Mesodermal cell (in vitro differentiated cells): ENCODE measurements around the gene TMEM39A.

Experiments used
- H3K27ac ChIP-seq: 2 replicates; pipeline ENCODE4 v1.7.0; 2013; ENCODE audit warnings: mild to moderate bottlenecking, low read depth, low read length, moderate library complexity; ENCODE audit not compliant: severe bottlenecking
- H3K36me3 ChIP-seq: 2 replicates; pipeline ENCODE4 v1.7.1; 2013; ENCODE audit warnings: mild to moderate bottlenecking, low read length, moderate library complexity; ENCODE audit not compliant: control insufficient read depth, insufficient read depth
- H3K4me1 ChIP-seq: one replicate; pipeline ENCODE4 v1.7.1; 2013; ENCODE audit warnings: mild to moderate bottlenecking, low read length; ENCODE audit not compliant: insufficient read depth, control insufficient read depth, poor library complexity, severe bottlenecking
- H3K4me3 ChIP-seq: 2 replicates; pipeline ENCODE4 v1.7.0; 2013; ENCODE audit warnings: low read length, control low read depth, mild to moderate bottlenecking; ENCODE audit not compliant: insufficient read depth, poor library complexity, severe bottlenecking; ENCODE audit errors: extremely low read depth
- H3K9me3 ChIP-seq: 2 replicates; pipeline ENCODE4 v1.7.1; 2013; ENCODE audit warnings: mild to moderate bottlenecking, low read length, moderate library complexity; ENCODE audit not compliant: control insufficient read depth
- WGBS, 2 experiments: methylation state at CpG; one replicate each; pipeline ENCODE4 v1.1.5; 2013; ENCODE audit warnings: missing lambda C conversion rate in 2 of 2; ENCODE audit not compliant: insufficient coverage in 2 of 2; 5-methylcytosine and 5-hydroxymethylcytosine counted together

The TMEM39A gene

DNA sequence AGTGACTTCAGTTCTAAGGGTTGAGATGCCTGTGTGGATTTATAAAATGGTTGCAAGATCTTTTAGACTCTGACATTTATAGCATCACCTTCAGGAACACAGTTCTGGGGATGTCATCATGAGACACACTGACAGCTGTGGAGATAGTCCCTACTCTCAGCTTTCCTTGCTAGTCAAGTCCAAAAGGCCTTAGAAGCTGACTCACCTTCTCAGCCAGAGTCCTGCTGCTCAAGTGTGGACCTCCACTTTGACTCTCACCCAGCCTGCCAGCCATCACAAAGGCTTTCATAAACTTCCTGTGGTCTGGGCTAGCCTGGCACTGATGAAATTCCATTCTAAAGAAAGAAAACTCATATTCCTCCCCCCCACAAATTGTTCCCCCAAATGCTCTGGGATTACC, 44.8 kb downstream of the TMEM39A start:
- H3K4me3 ChIP-seq, result no peak overlapping the region
- H3K27ac ChIP-seq, result peak overlapping the region; percentile 77
- H3K4me1 ChIP-seq, result peaks cover 10% of the 10 kb centered on the region
- H3K9me3 ChIP-seq, result no peaks in the 10 kb centered on the region
- H3K36me3 ChIP-seq, result peaks cover 39% of the 10 kb centered on the region

DNA sequence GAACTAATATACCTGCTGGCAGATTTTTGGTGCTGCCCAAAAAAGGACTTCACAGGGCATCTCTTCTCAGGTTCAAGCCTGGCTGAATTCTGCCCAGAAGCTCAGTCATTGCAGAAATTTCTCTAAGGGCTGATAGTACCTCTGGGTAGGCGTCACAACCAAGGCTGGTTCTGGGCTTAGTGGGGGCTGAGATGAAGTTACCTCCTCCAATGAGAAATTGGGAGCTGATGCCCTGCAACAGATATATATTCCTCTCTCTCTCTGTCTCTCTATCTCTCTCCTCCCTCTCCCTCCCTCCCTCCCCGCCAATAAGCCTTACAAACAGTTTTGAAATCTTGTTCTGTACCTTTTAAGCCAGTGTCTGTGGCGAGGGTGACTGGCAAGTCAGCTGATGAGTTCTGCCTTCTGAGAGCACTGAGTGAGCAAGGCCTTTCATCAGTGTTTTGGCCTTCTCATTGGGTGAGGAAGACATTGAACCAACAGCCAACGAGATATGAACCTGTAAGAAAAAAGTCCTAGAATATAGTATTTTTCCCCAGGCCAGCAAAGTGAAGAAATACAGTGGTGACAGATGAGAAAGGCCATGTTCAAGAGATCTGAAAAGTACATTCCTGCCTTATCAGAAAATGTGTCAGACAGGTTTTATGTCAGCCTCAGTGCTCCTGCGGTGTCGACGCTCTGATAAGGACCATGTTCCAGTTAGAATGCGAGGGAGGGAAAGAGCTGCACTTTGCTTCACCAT, 45.5 kb downstream of the TMEM39A start:
- no peaks in the 10 kb centered on the region for H3K9me3 ChIP-seq
- peaks cover 44% of the 10 kb centered on the region for H3K36me3 ChIP-seq
- WGBS, 2 experiments, result 85 to 86% methylated on average over 4 to 5 of the region's 8 CpGs
- peaks cover 10% of the 10 kb centered on the region for H3K4me1 ChIP-seq
- H3K4me3 ChIP-seq, result no peak overlapping the region
- H3K27ac ChIP-seq, result peak overlapping the region; percentile 77

DNA sequence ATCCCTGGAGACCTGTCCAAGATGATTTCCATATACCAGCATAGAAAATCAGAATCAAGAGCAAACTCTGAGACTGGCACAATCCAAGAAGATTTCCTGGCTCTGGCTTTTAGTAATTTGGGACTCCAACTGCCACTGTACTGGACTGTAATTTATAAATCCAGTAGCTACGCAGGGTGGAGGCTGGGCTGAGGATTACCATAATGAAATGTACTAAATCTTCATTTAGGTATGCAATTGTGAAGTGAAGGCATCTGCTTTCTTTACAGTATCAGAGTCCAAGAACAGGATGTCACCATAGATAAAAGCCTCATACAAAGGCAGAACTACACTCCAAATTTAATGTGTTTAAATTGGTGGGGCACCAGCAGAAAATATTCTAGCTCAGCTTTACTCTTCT, 46.5 kb downstream of the TMEM39A start:
- no peak overlapping the region for H3K27ac ChIP-seq
- 100% methylated on average over 1 of the region's 1 CpG; no CpG with 5 or more reads in 1 of the 2 experiments for WGBS, 2 experiments
- peaks cover 44% of the 10 kb centered on the region for H3K36me3 ChIP-seq
- no peaks in the 10 kb centered on the region for H3K9me3 ChIP-seq
- H3K4me3 ChIP-seq, result no peak overlapping the region
- peaks cover 10% of the 10 kb centered on the region for H3K4me1 ChIP-seq

DNA sequence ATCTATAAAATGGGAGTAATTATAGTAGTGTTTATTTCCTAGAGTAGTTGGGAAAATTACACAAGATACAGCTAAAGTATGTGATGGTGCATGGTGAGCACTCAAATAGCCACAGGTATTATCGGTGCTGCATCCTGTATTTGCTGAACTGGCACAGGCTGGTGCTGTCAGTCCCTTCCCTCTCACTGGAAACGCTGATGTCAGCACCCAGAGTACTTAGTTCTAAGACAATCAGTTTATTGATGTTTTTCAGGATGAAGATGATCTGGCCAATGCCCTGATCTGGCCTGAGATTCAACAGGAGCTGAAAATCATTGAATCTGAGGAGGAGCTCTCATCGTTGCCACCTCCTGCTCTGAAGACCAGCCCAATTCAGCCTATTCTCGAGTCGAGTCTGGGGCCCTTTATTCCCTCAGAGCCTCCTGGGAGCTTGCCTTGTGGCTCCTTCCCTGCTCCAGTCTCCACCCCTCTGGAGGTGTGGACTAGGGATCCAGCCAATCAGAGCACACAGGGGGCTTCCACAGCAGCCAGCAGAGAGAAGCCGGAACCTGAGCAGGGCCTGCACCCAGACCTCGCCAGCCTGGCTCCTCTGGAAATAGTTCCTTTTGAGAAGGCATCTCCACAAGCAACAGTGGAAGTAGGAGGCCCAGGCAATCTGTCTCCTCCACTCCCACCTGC, 49.7 kb downstream of the TMEM39A start:
- Histone ChIP-seq H3K27ac (no peak overlapping the region), H3K4me1 (peaks cover 9% of the 10 kb centered on the region), H3K36me3 (peaks cover 60% of the 10 kb centered on the region), H3K9me3 (no peaks in the 10 kb centered on the region), H3K4me3 (no peak overlapping the region)
- WGBS, 2 experiments, result 89 to 90% methylated on average over 5 to 7 of the region's 7 CpGs

DNA sequence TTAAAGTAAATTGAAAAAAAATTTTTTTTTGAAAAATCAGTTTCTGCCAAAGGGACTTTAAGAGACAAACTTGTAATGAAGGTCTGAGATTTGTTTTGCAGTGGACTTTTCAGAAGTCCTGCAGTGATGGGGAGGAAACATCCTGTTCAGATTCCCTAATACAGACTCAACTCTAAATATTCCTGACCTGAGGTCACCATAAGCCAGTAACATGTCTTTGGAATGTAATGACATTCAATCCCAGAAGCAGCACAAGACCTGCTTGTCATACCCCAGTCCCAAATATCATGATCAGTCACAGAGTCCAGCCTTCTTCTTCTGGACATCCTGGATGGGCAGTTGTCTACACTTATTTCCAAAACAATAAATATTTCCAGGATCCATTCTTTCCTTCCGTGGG, 53.6 kb downstream of the TMEM39A start:
- no CpG with 5 or more reads among the region's 1 CpG for WGBS, 2 experiments
- Histone ChIP-seq H3K9me3 (no peaks in the 10 kb centered on the region), H3K36me3 (peaks cover 39% of the 10 kb centered on the region), H3K4me3 (no peak overlapping the region), H3K4me1 (peaks cover 3% of the 10 kb centered on the region), H3K27ac (no peak overlapping the region)

DNA sequence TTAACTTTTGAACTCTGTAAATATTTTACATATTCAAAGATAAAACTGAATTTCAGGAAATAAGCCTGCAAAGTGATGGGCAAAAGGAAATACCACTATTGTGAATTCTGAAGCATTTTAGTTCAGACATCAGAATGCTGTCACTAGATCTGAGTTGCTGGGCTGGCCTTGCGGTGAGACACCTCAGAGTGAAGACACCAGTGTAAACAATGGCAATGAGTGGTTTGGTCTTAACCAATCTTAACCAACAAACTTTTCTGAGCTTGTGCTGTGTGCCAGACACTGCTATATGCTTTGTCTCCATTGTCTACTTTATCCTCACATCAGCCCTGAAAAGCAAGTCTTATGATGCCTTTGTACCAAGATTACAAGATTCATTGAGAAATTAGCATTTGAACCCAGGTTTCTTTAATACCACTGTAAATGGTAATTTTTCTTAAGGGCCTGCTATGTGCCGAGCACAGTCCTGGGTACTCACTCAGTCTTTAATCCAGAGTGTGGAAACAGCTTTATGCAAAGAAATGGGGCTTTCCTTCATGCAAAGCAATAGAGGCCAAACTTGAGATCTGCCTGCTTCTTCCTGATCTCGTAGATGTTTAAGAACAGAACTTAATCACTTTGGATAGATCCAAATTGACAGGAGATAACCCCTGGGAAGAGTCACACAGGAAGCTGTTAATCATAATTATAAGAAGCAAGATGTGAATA, 55.0 kb downstream of the TMEM39A start:
- H3K4me3 ChIP-seq, result no peak overlapping the region
- WGBS, 2 experiments, result 92 to 100% methylated on average over 1 to 2 of the region's 3 CpGs
- H3K27ac ChIP-seq, result no peak overlapping the region
- peaks cover 3% of the 10 kb centered on the region for H3K4me1 ChIP-seq
- H3K9me3 ChIP-seq, result no peaks in the 10 kb centered on the region
- peaks cover 26% of the 10 kb centered on the region for H3K36me3 ChIP-seq

DNA sequence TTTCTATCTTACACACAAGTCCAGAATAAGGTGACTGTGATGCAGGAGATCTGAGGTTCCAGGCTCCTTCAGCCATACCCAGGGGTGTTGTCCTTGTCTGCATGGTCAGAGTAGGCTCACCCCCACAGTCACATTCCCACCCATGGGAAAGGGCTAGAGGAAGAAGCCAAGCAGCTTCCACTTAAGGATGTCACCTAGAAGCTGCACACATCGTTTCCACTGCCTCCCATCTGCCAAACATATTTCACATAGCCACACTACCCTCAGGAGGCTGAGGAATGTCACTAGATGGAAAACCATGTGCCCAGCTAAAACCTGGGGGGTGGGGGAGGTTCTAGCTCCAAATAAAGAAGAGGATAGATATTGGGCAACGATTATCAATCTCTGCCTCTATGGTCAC, 58.1 kb downstream of the TMEM39A start:
- H3K36me3 ChIP-seq, result peaks cover 34% of the 10 kb centered on the region
- no peak overlapping the region for H3K27ac ChIP-seq
- no peak overlapping the region for H3K4me3 ChIP-seq
- no peaks in the 10 kb centered on the region for H3K9me3 ChIP-seq
- H3K4me1 ChIP-seq, result peaks cover 3% of the 10 kb centered on the region
- 100% methylated on average over 1 of the region's 2 CpGs; no CpG with 5 or more reads in 1 of the 2 experiments for WGBS, 2 experiments

DNA sequence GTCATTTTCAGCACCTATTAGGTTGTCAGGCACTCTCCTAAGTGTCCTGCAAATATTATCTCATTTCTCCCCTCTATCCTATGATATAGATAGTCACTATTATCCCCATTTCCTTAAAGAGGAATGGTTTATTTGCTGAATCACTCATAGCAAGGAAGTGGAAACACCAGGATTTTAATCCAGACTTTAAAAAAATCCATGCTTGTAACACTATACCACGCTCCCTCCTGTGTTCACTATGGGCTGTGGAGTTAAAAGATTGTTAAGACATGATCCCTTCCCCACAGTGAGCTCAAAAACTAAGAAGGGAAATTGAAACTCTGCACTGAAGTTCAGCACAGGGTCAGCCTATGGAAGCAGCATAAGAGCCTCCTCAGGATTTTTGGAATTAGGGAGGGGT, 60.2 kb downstream of the TMEM39A start:
- no peaks in the 10 kb centered on the region for H3K4me1 ChIP-seq
- no peak overlapping the region for H3K27ac ChIP-seq
- no peak overlapping the region for H3K4me3 ChIP-seq
- no peaks in the 10 kb centered on the region for H3K9me3 ChIP-seq
- H3K36me3 ChIP-seq, result peaks cover 36% of the 10 kb centered on the region
- WGBS, 2 experiments, result no CpG with 5 or more reads among the region's 1 CpG

DNA sequence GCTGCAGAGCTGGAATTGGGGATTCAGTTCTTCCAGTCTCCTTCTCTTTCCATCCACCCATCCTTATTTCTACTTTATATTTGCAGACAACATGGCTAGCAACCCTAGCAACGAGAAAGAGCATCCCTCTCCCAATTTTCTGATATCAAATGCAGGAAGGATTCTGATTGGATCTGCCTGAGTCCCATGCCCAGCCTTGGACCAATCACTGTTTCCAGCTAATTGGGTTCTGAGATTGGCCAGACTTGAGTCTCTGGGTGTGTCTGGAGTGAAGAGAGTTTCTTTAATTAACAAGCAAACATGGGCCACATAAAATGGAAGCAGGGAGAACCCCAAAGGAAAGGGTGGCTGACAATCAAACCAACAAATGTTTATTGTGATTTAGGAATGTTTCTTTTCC, 60.6 kb downstream of the TMEM39A start:
- peaks cover 36% of the 10 kb centered on the region for H3K36me3 ChIP-seq
- no peak overlapping the region for H3K27ac ChIP-seq
- no peak overlapping the region for H3K4me3 ChIP-seq
- no peaks in the 10 kb centered on the region for H3K9me3 ChIP-seq
- WGBS, 2 experiments, result 89% methylated on average over 1 of the region's 1 CpG; no CpG with 5 or more reads in 1 of the 2 experiments
- no peaks in the 10 kb centered on the region for H3K4me1 ChIP-seq

DNA sequence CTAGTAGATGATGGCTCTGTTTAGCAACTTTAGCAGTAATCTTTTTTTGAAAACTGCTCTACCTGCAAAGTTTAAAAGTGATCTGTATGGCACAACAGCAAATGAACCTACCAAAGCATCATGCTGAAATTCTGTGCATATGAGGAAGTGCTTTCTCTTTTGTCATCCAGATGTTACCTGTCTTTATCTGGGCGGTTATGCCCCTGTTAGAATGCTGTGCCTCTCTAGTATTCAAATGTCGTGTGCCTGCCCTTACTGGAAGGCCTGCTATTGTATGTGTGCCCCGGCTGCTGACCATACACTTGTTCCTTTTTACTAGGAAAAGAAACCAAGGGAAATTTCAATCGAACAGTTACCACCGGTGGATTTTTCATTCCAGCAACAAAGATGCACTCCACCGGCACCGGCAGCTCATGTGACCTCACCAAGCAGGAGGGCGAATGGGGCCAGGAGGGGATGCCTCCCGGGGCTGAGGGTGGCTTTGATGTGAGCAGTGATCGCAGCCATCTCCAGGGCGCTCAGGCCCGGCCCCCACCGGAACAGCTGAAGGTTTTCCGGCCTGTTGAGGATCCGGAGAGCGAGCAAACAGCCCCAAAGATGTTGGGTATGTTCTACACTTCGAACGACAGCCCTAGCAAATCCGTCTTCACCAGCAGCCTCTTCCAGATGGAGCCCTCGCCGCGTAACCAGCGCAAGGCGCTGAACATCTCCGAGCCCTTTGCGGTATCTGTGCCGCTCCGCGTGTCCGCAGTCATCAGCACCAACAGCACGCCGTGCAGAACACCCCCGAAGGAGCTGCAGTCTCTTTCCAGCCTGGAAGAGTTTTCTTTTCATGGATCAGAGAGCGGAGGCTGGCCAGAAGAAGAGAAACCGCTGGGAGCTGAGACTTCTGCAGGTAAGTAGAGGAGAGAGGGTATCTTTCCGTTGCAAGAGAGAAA, 61.6 kb downstream of the TMEM39A start:
- Histone ChIP-seq H3K9me3 (no peaks in the 10 kb centered on the region), H3K4me3 (no peak overlapping the region), H3K27ac (no peak overlapping the region), H3K36me3 (peaks cover 36% of the 10 kb centered on the region), H3K4me1 (no peaks in the 10 kb centered on the region)
- WGBS, 2 experiments, result 87 to 89% methylated on average over 29 to 36 of the region's 36 CpGs
